AG20443 (cell line): Measurements from ENCODE around the gene CCDC86.

Experiments used
- DNase-seq: peaks from one replicate; pipeline ENCODE4 v3.0.0; 2012; ENCODE audit warnings: low spot score, mixed read lengths

Gene CCDC86

GRCh38 chr11:60831143-60831500 is 10.8 kb upstream of the CCDC86 start:
- peak; percentile 88 for DNase-seq

- DNase-seq: no peak
Measured at GRCh38 chr11:60831501-60832079, 10.3 kb upstream of the CCDC86 start.

GRCh38 chr11:60834742-60835533 is 7.0 kb upstream of the CCDC86 start:
- no peak for DNase-seq

GRCh38 chr11:60835534-60835846 is 6.4 kb upstream of the CCDC86 start:
- DNase-seq: no peak

GRCh38 chr11:60836866-60837515 is 4.9 kb upstream of the CCDC86 start:
- no peak for DNase-seq

- peak; percentile 61 for DNase-seq
Measured at GRCh38 chr11:60838132-60838531, 3.8 kb upstream of the CCDC86 start.

- peak; percentile 91 for DNase-seq
Measured at GRCh38 chr11:60840470-60841430, 1.2 kb upstream of the CCDC86 start.

- DNase-seq: no peak
Measured at GRCh38 chr11:60842668-60843600, 1.0 kb downstream of the CCDC86 start.

- peak; percentile 67 for DNase-seq
Measured at GRCh38 chr11:60844045-60844869, 2.3 kb downstream of the CCDC86 start.

GRCh38 chr11:60844870-60845221 is 2.9 kb downstream of the CCDC86 start:
- no peak for DNase-seq

GRCh38 chr11:60845338-60845737 is 3.4 kb downstream of the CCDC86 start:
- no peak for DNase-seq

GRCh38 chr11:60847281-60847680 is 5.4 kb downstream of the CCDC86 start:
- DNase-seq: no peak

- DNase-seq: no peak
Measured at GRCh38 chr11:60847896-60848295, 6.0 kb downstream of the CCDC86 start.

- no peak for DNase-seq
Measured at GRCh38 chr11:60848714-60849151, 6.8 kb downstream of the CCDC86 start.

- DNase-seq: no peak
Measured at GRCh38 chr11:60849641-60850520, 8.0 kb downstream of the CCDC86 start.

- no peak for DNase-seq
Measured at GRCh38 chr11:60851327-60852104, 9.6 kb downstream of the CCDC86 start.

- DNase-seq: no peak
Measured at GRCh38 chr11:60852117-60852981, 10.4 kb downstream of the CCDC86 start.
